ENCODE measurements around the gene KASH5.

DNA sequence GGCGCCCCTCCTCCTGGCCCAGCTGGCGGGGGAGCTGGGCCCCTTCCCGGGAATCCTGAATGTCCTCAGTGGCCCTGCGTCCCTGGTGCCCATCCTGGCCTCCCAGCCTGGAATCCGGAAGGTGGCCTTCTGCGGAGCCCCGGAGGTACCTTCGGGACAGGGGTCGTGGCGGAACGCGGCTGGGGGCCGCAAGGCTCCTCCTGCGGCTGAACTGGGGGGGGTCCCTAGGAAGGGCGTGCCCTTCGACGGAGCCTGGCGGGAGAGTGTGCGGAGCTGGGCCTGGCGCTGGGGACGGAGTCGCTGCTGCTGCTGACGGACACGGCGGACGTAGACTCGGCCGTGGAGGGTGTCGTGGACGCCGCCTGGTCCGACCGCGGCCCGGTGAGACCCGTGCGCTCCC lies 73.6 kb downstream of the KASH5 start:
- TF ChIP-seq, protein P1, sequence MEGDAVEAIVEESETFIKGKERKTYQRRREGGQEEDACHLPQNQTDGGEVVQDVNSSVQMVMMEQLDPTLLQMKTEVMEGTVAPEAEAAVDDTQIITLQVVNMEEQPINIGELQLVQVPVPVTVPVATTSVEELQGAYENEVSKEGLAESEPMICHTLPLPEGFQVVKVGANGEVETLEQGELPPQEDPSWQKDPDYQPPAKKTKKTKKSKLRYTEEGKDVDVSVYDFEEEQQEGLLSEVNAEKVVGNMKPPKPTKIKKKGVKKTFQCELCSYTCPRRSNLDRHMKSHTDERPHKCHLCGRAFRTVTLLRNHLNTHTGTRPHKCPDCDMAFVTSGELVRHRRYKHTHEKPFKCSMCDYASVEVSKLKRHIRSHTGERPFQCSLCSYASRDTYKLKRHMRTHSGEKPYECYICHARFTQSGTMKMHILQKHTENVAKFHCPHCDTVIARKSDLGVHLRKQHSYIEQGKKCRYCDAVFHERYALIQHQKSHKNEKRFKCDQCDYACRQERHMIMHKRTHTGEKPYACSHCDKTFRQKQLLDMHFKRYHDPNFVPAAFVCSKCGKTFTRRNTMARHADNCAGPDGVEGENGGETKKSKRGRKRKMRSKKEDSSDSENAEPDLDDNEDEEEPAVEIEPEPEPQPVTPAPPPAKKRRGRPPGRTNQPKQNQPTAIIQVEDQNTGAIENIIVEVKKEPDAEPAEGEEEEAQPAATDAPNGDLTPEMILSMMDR (IDR thresholded peaks at IDR 0.05; ENCODE audit: low read length) = no peak
- TF ChIP-seq EZH2 (IDR thresholded peaks at IDR 0.05; ENCODE audit: borderline replicate concordance, low read length) = no peak
